ENCODE measurements around the gene SLC38A10.

SLC38A10 gene

DNA sequence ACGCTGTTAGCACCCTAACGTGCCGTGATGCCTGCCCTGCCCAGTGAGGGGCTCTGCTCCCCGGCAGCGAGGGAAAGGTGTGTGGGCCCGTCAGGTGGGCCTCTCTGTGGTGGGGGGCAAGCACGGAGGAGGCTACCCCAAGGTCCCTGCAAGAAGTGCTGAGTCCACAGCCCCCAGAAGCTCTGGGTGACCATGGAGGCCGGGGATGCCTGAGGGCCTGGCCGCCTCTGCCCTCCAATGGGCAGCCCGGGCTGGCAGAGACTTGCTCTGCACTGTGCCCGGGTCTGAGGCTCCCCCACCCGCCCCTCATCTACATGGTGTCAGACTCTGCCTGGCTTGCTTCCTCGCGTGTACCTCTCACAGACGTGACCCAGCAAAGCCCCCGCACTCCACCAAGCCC lies 12.2 kb downstream of the SLC38A10 start:
- 96 to 97% methylated on average over 16 of the region's 16 CpGs for WGBS, 2 experiments (ENCODE audit: insufficient coverage in 2 of 2)
- H3K9me3 ChIP-seq (ENCODE audit: control insufficient read depth, low read length): no peaks in the 10 kb centered on the region
- H3K36me3 ChIP-seq (ENCODE audit: control insufficient read depth, insufficient read depth, low read length): peaks cover 30% of the 10 kb centered on the region
- no peak overlapping the region for H3K4me3 ChIP-seq (ENCODE audit: extremely low read depth, insufficient read depth, low read length, poor library complexity, severe bottlenecking)
- peaks cover 12% of the 10 kb centered on the region for H3K4me1 ChIP-seq (ENCODE audit: control insufficient read depth, insufficient read depth, low read length, poor library complexity, severe bottlenecking)
- no peak overlapping the region for H3K27ac ChIP-seq (ENCODE audit: low read depth, low read length, severe bottlenecking)

DNA sequence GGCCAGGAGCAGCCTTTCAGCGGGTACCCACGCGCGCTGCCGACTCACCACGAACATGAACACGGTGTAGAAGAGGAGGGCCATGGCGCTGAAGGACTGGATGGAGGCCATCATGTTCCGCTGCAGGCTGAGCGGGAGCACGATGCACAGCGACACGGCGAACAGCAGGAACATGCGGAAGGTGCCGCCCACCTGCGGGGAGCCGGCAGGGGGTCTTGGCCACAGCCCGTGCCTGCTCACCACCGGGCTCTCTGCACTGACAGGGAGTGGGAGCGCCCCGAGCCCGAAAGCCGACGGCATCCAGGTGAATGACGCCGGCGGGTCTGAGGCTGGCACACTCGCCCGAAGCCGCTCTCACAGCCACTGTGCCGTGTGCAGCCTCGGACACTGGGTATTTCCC lies 13.0 kb downstream of the SLC38A10 start:
- Histone ChIP-seq H3K36me3 (ENCODE audit: control insufficient read depth, insufficient read depth, low read length) (peaks cover 28% of the 10 kb centered on the region), H3K4me3 (ENCODE audit: extremely low read depth, insufficient read depth, low read length, poor library complexity, severe bottlenecking) (no peak overlapping the region), H3K4me1 (ENCODE audit: control insufficient read depth, insufficient read depth, low read length, poor library complexity, severe bottlenecking) (peaks cover 12% of the 10 kb centered on the region), H3K27ac (ENCODE audit: low read depth, low read length, severe bottlenecking) (no peak overlapping the region), H3K9me3 (ENCODE audit: control insufficient read depth, low read length) (no peaks in the 10 kb centered on the region)
- WGBS, 2 experiments (ENCODE audit: insufficient coverage in 2 of 2): 93 to 96% methylated on average over 31 to 32 of the region's 33 CpGs

DNA sequence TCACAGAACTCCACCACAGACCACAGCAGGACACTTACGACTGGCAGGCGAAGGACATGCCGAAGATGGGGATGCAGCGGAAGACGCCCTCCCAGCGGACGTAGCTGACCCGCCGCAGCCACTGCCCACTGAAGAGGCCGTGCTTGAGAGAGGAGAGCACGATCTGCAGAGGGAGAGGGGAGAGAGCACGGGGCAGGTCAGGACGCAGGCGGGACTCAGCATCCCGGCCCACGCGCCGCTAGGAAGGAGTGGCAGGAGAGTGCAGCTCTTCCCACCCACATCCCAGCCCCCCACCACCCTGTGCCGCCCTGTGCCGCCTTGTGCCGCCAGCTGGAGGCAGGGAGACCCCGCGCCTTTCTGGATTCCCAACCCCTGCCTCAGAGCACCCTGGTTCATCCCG lies 14.5 kb downstream of the SLC38A10 start:
- Histone ChIP-seq H3K27ac (ENCODE audit: low read depth, low read length, severe bottlenecking) (no peak overlapping the region), H3K9me3 (ENCODE audit: control insufficient read depth, low read length) (no peaks in the 10 kb centered on the region), H3K36me3 (ENCODE audit: control insufficient read depth, insufficient read depth, low read length) (peaks cover 28% of the 10 kb centered on the region), H3K4me3 (ENCODE audit: extremely low read depth, insufficient read depth, low read length, poor library complexity, severe bottlenecking) (no peak overlapping the region), H3K4me1 (ENCODE audit: control insufficient read depth, insufficient read depth, low read length, poor library complexity, severe bottlenecking) (peaks cover 7% of the 10 kb centered on the region)
- WGBS, 2 experiments (ENCODE audit: insufficient coverage in 2 of 2): 96 to 100% methylated on average over 10 to 17 of the region's 24 CpGs

DNA sequence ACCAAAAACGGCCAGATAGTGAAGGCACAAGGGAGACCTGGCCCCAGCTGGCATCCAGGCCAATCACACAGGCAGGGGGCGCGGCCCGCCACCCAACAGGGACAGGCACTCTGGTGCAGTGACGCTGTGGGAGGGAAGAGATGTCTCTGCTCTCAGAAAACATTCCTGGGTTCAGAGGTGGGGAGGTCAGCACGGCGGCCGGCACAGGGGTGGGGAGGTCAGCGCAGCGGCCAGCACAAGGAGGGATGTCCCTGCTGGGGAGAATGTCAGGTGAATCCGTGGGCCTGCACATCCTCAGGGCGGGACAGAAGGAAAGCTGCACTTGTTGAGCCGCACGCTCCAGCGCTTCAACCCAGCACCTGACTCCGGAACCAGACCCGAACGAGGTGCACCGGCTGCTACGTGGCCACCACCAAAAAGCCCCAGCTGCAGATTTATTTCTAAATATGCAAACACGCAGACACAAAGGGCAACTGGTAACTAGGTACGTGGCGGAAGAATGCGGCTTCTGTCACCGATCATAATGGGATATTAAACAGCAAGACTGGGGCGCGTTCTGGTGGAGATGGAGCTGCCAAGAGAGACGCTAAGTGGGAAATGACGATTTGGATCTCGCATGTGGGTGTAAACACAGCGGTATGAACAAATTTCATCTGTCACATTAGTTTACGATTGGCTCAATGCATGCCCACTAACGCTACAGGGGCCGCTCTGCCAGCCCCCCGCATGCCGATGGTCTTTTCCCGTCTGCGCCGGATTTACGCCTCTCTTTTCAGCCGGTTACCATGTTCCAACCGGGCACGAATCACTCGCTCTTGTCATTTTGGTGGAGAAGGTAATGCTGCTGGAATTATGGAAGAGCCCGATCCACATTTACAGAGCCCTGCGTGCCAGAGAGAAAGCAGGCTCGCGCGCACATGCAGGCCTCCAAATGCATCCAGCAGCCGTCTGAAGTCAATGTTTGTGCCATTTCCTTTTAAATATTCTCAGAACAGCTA lies 15.5 kb downstream of the SLC38A10 start:
- WGBS, 2 experiments (ENCODE audit: insufficient coverage in 2 of 2): 91 to 94% methylated on average over 44 to 49 of the region's 50 CpGs
- Histone ChIP-seq H3K27ac (ENCODE audit: low read depth, low read length, severe bottlenecking) (no peak overlapping the region), H3K36me3 (ENCODE audit: control insufficient read depth, insufficient read depth, low read length) (peaks cover 30% of the 10 kb centered on the region)

DNA sequence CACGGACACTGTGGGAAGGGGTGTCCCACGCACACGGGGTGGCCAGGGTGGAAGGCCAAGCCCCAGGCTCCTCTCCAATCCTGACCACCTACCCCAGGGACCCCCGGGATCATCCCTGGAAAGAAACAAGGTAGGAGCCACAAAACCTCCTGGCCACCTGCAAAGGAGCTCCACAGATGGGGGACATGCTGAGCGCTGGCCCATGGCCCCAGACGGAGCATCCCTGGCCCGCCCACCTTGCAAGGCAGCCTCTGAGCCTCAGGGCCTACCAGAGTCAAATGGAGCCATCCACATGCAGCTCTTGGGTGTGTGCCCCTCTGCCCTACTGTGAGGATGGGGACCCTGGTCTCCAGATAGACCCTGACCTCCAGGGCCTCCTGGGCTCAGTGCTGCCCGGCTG lies 16.3 kb downstream of the SLC38A10 start:
- H3K9me3 ChIP-seq (ENCODE audit: control insufficient read depth, low read length): no peaks in the 10 kb centered on the region
- H3K27ac ChIP-seq (ENCODE audit: low read depth, low read length, severe bottlenecking): no peak overlapping the region
- WGBS, 2 experiments (ENCODE audit: insufficient coverage in 2 of 2): 95 to 98% methylated on average over 7 to 8 of the region's 8 CpGs
- H3K4me1 ChIP-seq (ENCODE audit: control insufficient read depth, insufficient read depth, low read length, poor library complexity, severe bottlenecking): no peaks in the 10 kb centered on the region
- no peak overlapping the region for H3K4me3 ChIP-seq (ENCODE audit: extremely low read depth, insufficient read depth, low read length, poor library complexity, severe bottlenecking)
- peaks cover 35% of the 10 kb centered on the region for H3K36me3 ChIP-seq (ENCODE audit: control insufficient read depth, insufficient read depth, low read length)

More for the DNA sequence above, 15.5 kb downstream of the SLC38A10 start:
- Histone ChIP-seq H3K4me1 (ENCODE audit: control insufficient read depth, insufficient read depth, low read length, poor library complexity, severe bottlenecking) (no peaks in the 10 kb centered on the region), H3K9me3 (ENCODE audit: control insufficient read depth, low read length) (no peaks in the 10 kb centered on the region), H3K4me3 (ENCODE audit: extremely low read depth, insufficient read depth, low read length, poor library complexity, severe bottlenecking) (no peak overlapping the region)

DNA sequence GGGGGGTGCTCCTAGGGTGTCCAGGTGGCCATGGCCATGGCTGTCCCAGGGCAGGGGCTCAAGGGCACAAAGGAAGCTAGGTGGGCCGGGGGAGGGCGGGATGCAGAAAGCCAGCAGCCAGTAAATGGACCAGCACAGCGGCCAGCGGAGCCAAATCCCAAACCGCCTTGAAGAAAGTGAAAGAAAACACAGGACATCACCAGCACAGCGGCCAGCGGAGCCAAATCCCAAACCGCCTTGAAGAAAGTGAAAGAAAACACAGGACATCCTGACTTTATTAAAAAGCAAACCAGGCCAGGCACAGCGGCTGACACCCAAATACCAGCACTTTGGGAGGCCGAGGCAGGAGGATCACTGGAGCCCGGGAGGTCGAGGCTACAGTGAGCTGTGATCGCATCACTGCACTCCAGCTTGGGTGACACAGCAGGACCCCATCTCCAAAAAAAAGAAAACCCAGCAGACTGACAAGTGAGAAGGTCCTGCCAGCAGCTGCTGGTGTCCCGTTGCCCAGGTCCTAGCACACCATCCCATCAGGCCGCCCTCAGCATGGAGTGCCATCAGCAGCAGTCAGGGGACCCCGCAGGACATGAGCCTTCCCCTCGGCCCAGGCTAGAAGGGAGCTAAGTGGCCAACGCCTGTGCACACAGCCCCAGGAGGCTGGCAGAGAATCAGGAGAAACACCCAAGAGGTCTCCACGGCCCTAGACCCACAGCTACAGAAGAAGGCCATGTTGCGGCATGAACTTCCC lies 17.0 kb downstream of the SLC38A10 start:
- H3K9me3 ChIP-seq (ENCODE audit: control insufficient read depth, low read length): no peaks in the 10 kb centered on the region
- peaks cover 42% of the 10 kb centered on the region for H3K36me3 ChIP-seq (ENCODE audit: control insufficient read depth, insufficient read depth, low read length)
- H3K27ac ChIP-seq (ENCODE audit: low read depth, low read length, severe bottlenecking): no peak overlapping the region
- H3K4me3 ChIP-seq (ENCODE audit: extremely low read depth, insufficient read depth, low read length, poor library complexity, severe bottlenecking): no peak overlapping the region
- 95 to 96% methylated on average over 19 to 20 of the region's 20 CpGs for WGBS, 2 experiments (ENCODE audit: insufficient coverage in 2 of 2)
- no peaks in the 10 kb centered on the region for H3K4me1 ChIP-seq (ENCODE audit: control insufficient read depth, insufficient read depth, low read length, poor library complexity, severe bottlenecking)

DNA sequence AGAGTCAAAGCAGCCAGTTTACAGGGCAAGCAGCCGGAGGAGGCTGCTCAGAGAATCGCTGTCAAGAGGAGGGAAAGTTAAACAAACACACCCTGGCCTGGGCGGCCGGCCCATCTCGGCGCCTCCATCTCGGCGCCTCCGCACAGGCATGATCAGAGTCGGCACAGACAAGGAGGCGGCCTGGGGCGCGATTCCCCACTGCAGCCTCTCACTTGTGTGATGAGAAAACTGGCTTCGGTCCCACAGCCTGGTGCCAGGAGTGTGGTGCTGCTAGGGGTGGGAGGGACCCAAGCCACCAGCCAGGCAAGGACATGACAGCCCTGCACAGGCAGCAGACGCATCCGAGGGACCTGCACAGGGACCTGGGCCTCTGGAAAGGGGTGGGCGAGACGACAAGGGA lies 17.7 kb downstream of the SLC38A10 start:
- 95 to 98% methylated on average over 16 to 18 of the region's 18 CpGs for WGBS, 2 experiments (ENCODE audit: insufficient coverage in 2 of 2)
- no peak overlapping the region for H3K27ac ChIP-seq (ENCODE audit: low read depth, low read length, severe bottlenecking)
- H3K9me3 ChIP-seq (ENCODE audit: control insufficient read depth, low read length): no peaks in the 10 kb centered on the region
- H3K36me3 ChIP-seq (ENCODE audit: control insufficient read depth, insufficient read depth, low read length): peaks cover 47% of the 10 kb centered on the region
- no peak overlapping the region for H3K4me3 ChIP-seq (ENCODE audit: extremely low read depth, insufficient read depth, low read length, poor library complexity, severe bottlenecking)
- H3K4me1 ChIP-seq (ENCODE audit: control insufficient read depth, insufficient read depth, low read length, poor library complexity, severe bottlenecking): no peaks in the 10 kb centered on the region

DNA sequence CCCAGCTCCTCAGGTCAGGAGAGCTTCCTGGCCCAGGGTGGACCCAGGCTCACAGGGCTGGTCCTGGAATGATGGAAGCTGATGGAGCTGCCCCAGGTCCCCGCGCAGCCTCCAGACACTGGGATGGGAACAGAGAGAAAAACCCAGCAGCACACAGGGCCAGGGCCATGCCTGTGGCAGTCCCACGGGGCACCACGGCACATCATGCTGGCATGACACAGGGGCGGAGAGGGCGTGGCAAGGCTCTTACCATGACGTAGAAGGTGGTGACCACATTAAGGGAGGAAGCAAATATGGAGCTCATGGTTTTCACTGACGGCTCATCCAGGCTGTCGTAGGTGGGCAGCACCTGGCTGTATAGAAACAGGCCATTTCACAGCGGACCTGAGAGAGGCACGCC lies 18.3 kb downstream of the SLC38A10 start:
- Histone ChIP-seq H3K4me1 (ENCODE audit: control insufficient read depth, insufficient read depth, low read length, poor library complexity, severe bottlenecking) (no peaks in the 10 kb centered on the region), H3K27ac (ENCODE audit: low read depth, low read length, severe bottlenecking) (no peak overlapping the region), H3K36me3 (ENCODE audit: control insufficient read depth, insufficient read depth, low read length) (peaks cover 45% of the 10 kb centered on the region), H3K4me3 (ENCODE audit: extremely low read depth, insufficient read depth, low read length, poor library complexity, severe bottlenecking) (no peak overlapping the region), H3K9me3 (ENCODE audit: control insufficient read depth, low read length) (no peaks in the 10 kb centered on the region)
- WGBS, 2 experiments (ENCODE audit: insufficient coverage in 2 of 2): 98 to 99% methylated on average over 11 of the region's 11 CpGs

DNA sequence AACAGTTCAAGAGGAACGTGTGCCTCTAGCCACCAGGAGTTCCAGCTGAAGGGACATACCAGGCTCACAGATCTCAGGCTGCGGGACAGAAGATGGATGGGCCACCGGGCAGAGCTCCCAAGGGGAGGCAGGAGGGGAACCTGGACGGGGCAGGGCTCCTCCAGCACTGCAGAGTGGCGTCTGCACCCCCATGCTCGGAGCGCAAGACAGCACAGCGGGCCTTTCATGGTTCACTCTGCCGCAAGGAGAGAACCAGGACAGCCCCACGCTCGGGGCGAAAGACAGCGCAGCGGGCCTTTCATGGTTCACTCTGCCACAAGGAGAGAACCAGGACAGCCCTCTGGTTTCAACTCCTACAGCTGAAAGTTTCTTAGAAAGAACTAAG lies 20.6 kb downstream of the SLC38A10 start:
- Histone ChIP-seq H3K9me3 (ENCODE audit: control insufficient read depth, low read length) (no peaks in the 10 kb centered on the region), H3K4me1 (ENCODE audit: control insufficient read depth, insufficient read depth, low read length, poor library complexity, severe bottlenecking) (no peaks in the 10 kb centered on the region), H3K27ac (ENCODE audit: low read depth, low read length, severe bottlenecking) (no peak overlapping the region), H3K4me3 (ENCODE audit: extremely low read depth, insufficient read depth, low read length, poor library complexity, severe bottlenecking) (no peak overlapping the region), H3K36me3 (ENCODE audit: control insufficient read depth, insufficient read depth, low read length) (peaks cover 60% of the 10 kb centered on the region)
- WGBS, 2 experiments (ENCODE audit: insufficient coverage in 2 of 2): 89 to 94% methylated on average over 14 of the region's 14 CpGs

DNA sequence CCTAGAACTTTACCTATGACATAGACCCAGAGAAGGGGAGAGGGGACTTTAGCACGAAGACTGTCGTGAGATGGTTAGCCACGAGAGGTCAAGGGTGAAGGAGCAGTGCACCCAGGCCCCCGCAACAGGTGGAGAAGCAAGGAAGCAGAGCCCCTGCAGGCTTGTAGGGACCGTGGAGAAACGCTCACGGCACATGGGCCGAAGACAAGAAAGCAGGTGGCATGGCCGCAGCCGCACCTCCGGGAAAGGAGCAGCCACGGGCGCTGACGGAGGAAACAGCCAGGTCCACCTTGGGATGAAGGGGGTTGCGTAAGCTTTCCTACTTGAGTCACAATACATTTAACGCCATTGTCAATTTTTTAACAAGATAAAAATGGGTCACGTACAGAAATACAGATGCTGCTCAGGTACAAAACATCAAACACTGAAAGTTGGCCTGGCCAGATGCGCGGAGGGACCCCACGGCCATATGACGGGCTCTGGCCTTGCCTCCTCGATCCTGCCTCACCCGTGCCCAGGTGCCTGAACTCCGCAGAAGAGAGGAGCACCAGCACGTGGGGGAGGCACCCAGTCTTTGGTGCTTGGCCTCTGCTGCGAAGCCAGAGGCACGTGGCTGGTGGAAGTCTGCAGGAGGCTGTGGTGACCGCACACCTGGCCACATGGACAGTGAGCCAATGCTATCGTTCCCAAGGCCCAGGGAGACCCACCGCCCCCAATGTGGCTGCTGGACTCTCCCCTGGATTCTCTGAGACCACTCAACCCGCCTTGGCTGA lies 21.2 kb downstream of the SLC38A10 start:
- peaks cover 65% of the 10 kb centered on the region for H3K36me3 ChIP-seq (ENCODE audit: control insufficient read depth, insufficient read depth, low read length)
- H3K27ac ChIP-seq (ENCODE audit: low read depth, low read length, severe bottlenecking): no peak overlapping the region
- H3K9me3 ChIP-seq (ENCODE audit: control insufficient read depth, low read length): no peaks in the 10 kb centered on the region
- WGBS, 2 experiments (ENCODE audit: insufficient coverage in 2 of 2): 96 to 97% methylated on average over 30 to 31 of the region's 31 CpGs
- H3K4me1 ChIP-seq (ENCODE audit: control insufficient read depth, insufficient read depth, low read length, poor library complexity, severe bottlenecking): no peaks in the 10 kb centered on the region
- H3K4me3 ChIP-seq (ENCODE audit: extremely low read depth, insufficient read depth, low read length, poor library complexity, severe bottlenecking): no peak overlapping the region

Measured in mesodermal cell (in vitro differentiated cells).